Measurements from ENCODE around the gene DMWD. TPM values are rescaled to one million over a fixed set of nuclear protein-coding genes. Genes with fewer than 3 reads are reported as not detected.

DMWD gene
- total RNA-seq, 4 donors from 2014 or later, result 41.5 to 75.5 (median 59.4) TPM

GRCh38 chr19:45827459-45828093 is 34.9 kb upstream of the DMWD start:
- Histone ChIP-seq H3K4me1 (peaks cover 0 to 13% (median 4%) of the 10 kb centered on the region in 3 donors), H3K4me3 (no peak overlapping the region), H3K36me3 (peaks cover 0 to 100% of the 10 kb centered on the region in 2 donors), H3K9me3 (no peaks in the 10 kb centered on the region), H3K27me3 (no peaks in the 10 kb centered on the region), H3K27ac (no peak overlapping the region)
- no peak for ATAC-seq
- WGBS, 2 donors (ENCODE audit: low coverage in 1 of 2), result 100% methylated on average over 2 to 4 of the region's 16 CpGs
- TF ChIP-seq POLR2AphosphoS5 (IDR thresholded peaks at IDR 0.05) (no peak), POLR2A (IDR thresholded peaks at IDR 0.05) (no peak), EP300 (IDR thresholded peaks at IDR 0.05) (no peak), CTCF (IDR thresholded peaks at IDR 0.05) (no peak)

- H3K27me3 ChIP-seq, result no peaks in the 10 kb centered on the region
- no peak overlapping the region for H3K4me3 ChIP-seq
- H3K27ac ChIP-seq, result no peak overlapping the region
- TF ChIP-seq CTCF (IDR thresholded peaks at IDR 0.05) (no peak), EP300 (IDR thresholded peaks at IDR 0.05) (no peak), POLR2AphosphoS5 (IDR thresholded peaks at IDR 0.05) (no peak), POLR2A (IDR thresholded peaks at IDR 0.05) (no peak)
- H3K4me1 ChIP-seq, result peaks cover 0 to 13% (median 4%) of the 10 kb centered on the region in 3 donors
- WGBS, 2 donors (ENCODE audit: low coverage in 1 of 2), result 55% methylated on average over 2 of the region's 11 CpGs; no CpG with 5 or more reads in 1 of the 2 donors
- no peak for ATAC-seq
- no peaks in the 10 kb centered on the region for H3K9me3 ChIP-seq
- peaks cover 0 to 98% of the 10 kb centered on the region in 2 donors for H3K36me3 ChIP-seq
Observed at GRCh38 chr19:45826934-45827333, 34.3 kb upstream of the DMWD start.

GRCh38 chr19:45825917-45826893 is 33.6 kb upstream of the DMWD start:
- Histone ChIP-seq H3K27me3 (no peaks in the 10 kb centered on the region), H3K4me3 (no peak overlapping the region), H3K9me3 (no peaks in the 10 kb centered on the region), H3K36me3 (peaks cover 0 to 97% of the 10 kb centered on the region in 2 donors), H3K27ac (no peak overlapping the region), H3K4me1 (peaks cover 0 to 13% (median 4%) of the 10 kb centered on the region in 3 donors)
- 0 to 89% methylated on average over 1 to 11 of the region's 22 CpGs for WGBS, 2 donors (ENCODE audit: low coverage in 1 of 2)
- no peak for ATAC-seq
- no peak for TF ChIP-seq EP300 (IDR thresholded peaks at IDR 0.05)
- TF ChIP-seq CTCF (IDR thresholded peaks at IDR 0.05), result no peak
- TF ChIP-seq POLR2AphosphoS5 (IDR thresholded peaks at IDR 0.05), result no peak
- no peak for TF ChIP-seq POLR2A (IDR thresholded peaks at IDR 0.05)

GRCh38 chr19:45825263-45825605 is 32.6 kb upstream of the DMWD start:
- Histone ChIP-seq H3K4me3 (no peak overlapping the region), H3K4me1 (peaks cover 0 to 13% (median 4%) of the 10 kb centered on the region in 3 donors), H3K9me3 (no peaks in the 10 kb centered on the region), H3K36me3 (peaks cover 0 to 97% of the 10 kb centered on the region in 2 donors), H3K27ac (no peak overlapping the region), H3K27me3 (no peaks in the 10 kb centered on the region)
- 80% methylated on average over 1 of the region's 8 CpGs; no CpG with 5 or more reads in 1 of the 2 donors for WGBS, 2 donors (ENCODE audit: low coverage in 1 of 2)
- no peak for ATAC-seq
- TF ChIP-seq EP300 (IDR thresholded peaks at IDR 0.05) (no peak), POLR2AphosphoS5 (IDR thresholded peaks at IDR 0.05) (no peak), CTCF (IDR thresholded peaks at IDR 0.05) (no peak), POLR2A (IDR thresholded peaks at IDR 0.05) (no peak)
